Skin epidermis (tissue), 12 donors: ENCODE data around the gene ANXA1.

Experiments
- H3K27ac ChIP-seq, 21 experiments: fragments of 200-600 bp; sonication (generic) in 11 of 21; one replicate each; pipeline ENCODE4 v1.5.0; 2020; ENCODE audit warnings: mild to moderate bottlenecking in 3 of 21, inconsistent platforms in 2 of 21, moderate library complexity in 2 of 21
- H3K4me3 ChIP-seq, 7 experiments: fragments of 200-600 bp; sonication (generic) in 2 of 7; one replicate each; pipeline ENCODE4 v1.5.0; 2020; ENCODE audit warnings: inconsistent platforms in 2 of 7, mild to moderate bottlenecking in 2 of 7, moderate library complexity in 1 of 7

Gene ANXA1

GRCh38 chr9:73199448-73199847, 47.8 kb downstream of the ANXA1 start:
- H3K27ac ChIP-seq: no peak overlapping the region
- no peak overlapping the region for H3K4me3 ChIP-seq

- Histone ChIP-seq H3K4me3 (no peak overlapping the region), H3K27ac (no peak overlapping the region)
Measured at GRCh38 chr9:73199886-73200285, 48.2 kb downstream of the ANXA1 start.

- Histone ChIP-seq H3K4me3 (no peak overlapping the region), H3K27ac (no peak overlapping the region)
Measured at GRCh38 chr9:73200694-73201452, 49.2 kb downstream of the ANXA1 start.

GRCh38 chr9:73202980-73203379, 51.3 kb downstream of the ANXA1 start:
- Histone ChIP-seq H3K27ac (no peak overlapping the region), H3K4me3 (no peak overlapping the region)

GRCh38 chr9:73204936-73205335, 53.3 kb downstream of the ANXA1 start:
- Histone ChIP-seq H3K27ac (no peak overlapping the region), H3K4me3 (no peak overlapping the region)

- H3K4me3 ChIP-seq: no peak overlapping the region
- no peak overlapping the region for H3K27ac ChIP-seq
Measured at GRCh38 chr9:73206851-73207250, 55.2 kb downstream of the ANXA1 start.

- Histone ChIP-seq H3K27ac (no peak overlapping the region), H3K4me3 (no peak overlapping the region)
Measured at GRCh38 chr9:73210886-73211666, 59.4 kb downstream of the ANXA1 start.

GRCh38 chr9:73213300-73213699, 61.6 kb downstream of the ANXA1 start:
- H3K4me3 ChIP-seq: no peak overlapping the region
- H3K27ac ChIP-seq: no peak overlapping the region

- no peak overlapping the region for H3K27ac ChIP-seq
Measured at GRCh38 chr9:73215249-73215648, 63.6 kb downstream of the ANXA1 start.

GRCh38 chr9:73216100-73216499, 64.4 kb downstream of the ANXA1 start:
- H3K4me3 ChIP-seq: no peak overlapping the region

More at GRCh38 chr9:73215249-73215648, 63.6 kb downstream of the ANXA1 start:
- H3K4me3 ChIP-seq: no peak overlapping the region

More at GRCh38 chr9:73216100-73216499, 64.4 kb downstream of the ANXA1 start:
- H3K27ac ChIP-seq: no peak overlapping the region
